Natural killer cell (primary cell): ENCODE measurements around the gene FER1L5. TPM values are rescaled to one million over a fixed set of nuclear protein-coding genes. Genes with fewer than 3 reads are reported as not detected.
A peak's percentile ranks its signal among the peaks of the same experiment; 100 is the strongest.
"Not testable (repeated sequence)": the region's sequence is repeated elsewhere in the genome, so short reads cannot be mapped to it uniquely, and the experiment has no call there.

Source experiments
- ATAC-seq, 3 donors: fragments of 150-1000 bp in 2 of 3; fragments of 200-7000 bp in 1 of 3; cut with Tn5 transposase; 1 replicate in 1 of 3; 2 replicates in 2 of 3; pipeline ENCODE4 v1.10.0; 2021; ENCODE audit warnings: mild to moderate bottlenecking in 2 of 3, moderate library complexity in 2 of 3
- DNase-seq, 2 donors: peaks; one replicate each; pipeline versions ENCODE4 v3.0.0 to v3.0.0-alpha.2; 2013 to 2021; ENCODE audit warnings: mixed read lengths in 1 of 2
- H3K27ac ChIP-seq: one replicate; pipeline ENCODE4 v1.5.1; 2013; ENCODE audit warnings: mild to moderate bottlenecking, low read length
- H3K27me3 ChIP-seq: one replicate; pipeline ENCODE4 v1.6.1; 2013; ENCODE audit warnings: low read length; ENCODE audit not compliant: control insufficient read depth, insufficient read depth
- H3K36me3 ChIP-seq: one replicate; pipeline ENCODE4 v1.6.1; 2013; ENCODE audit warnings: low read length; ENCODE audit not compliant: control insufficient read depth, insufficient read depth
- H3K4me1 ChIP-seq: one replicate; pipeline ENCODE4 v1.6.1; 2013; ENCODE audit warnings: low read length; ENCODE audit not compliant: control insufficient read depth, insufficient read depth
- H3K4me3 ChIP-seq: one replicate; pipeline ENCODE4 v1.5.1; 2013; ENCODE audit warnings: low read length
- H3K9me3 ChIP-seq: one replicate; pipeline ENCODE4 v1.6.1; 2013; ENCODE audit warnings: low read length; ENCODE audit not compliant: control insufficient read depth, insufficient read depth
- H3K27ac Mint-ChIP-seq, 2 donors: one replicate each; pipeline ENCODE4 v1.8.0; 2022; ENCODE audit warnings: mild to moderate bottlenecking in 2 of 2, mixed read lengths in 2 of 2, moderate library complexity in 1 of 2
- H3K27me3 Mint-ChIP-seq, 2 donors: one replicate each; pipeline ENCODE4 v1.8.0; 2022; ENCODE audit warnings: low read depth in 2 of 2, mixed read lengths in 2 of 2
- H3K36me3 Mint-ChIP-seq: one replicate; pipeline ENCODE4 v1.8.0; 2022; ENCODE audit warnings: mixed read lengths
- H3K4me1 Mint-ChIP-seq, 2 donors: one replicate each; pipeline ENCODE4 v1.8.0; 2022; ENCODE audit warnings: mixed read lengths in 2 of 2
- H3K4me3 Mint-ChIP-seq: one replicate; pipeline ENCODE4 v1.8.0; 2022; ENCODE audit warnings: mild to moderate bottlenecking, moderate library complexity, mixed read lengths
- H3K9me3 Mint-ChIP-seq, 2 donors: one replicate each; pipeline ENCODE4 v1.8.0; 2022; ENCODE audit warnings: mixed read lengths in 2 of 2
- CTCF ChIP-seq: fragments of 200-600 bp; IDR thresholded peaks from one replicate; pipeline ENCODE4 v1.8.0; 2022; ENCODE audit warnings: antibody characterized with exemption
- WGBS: methylation state at CpG from one replicate; pipeline ENCODE4 v1.1.7; 2013; ENCODE audit warnings: missing lambda C conversion rate; ENCODE audit not compliant: insufficient coverage; 5-methylcytosine and 5-hydroxymethylcytosine counted together
- intact Hi-C: fragments of 100-400 bp; cut with micrococcal nuclease; formaldehyde crosslinking; loops from one replicate; pipeline ENCODE4 v1.14.2; 2022
- total RNA-seq, 4 donors: library from RNA; stranded (reverse); fragments of 120-200 nt in 1 of 4; gene quantifications; one replicate each; pipeline versions ENCODE4 v1.2.3 to v1.2.4, GENCODE V29; 2013 to 2022

The FER1L5 gene
- total RNA-seq, 3 donors from 2014 or later (not counting 1 experiment from before 2014, with no cell fraction given): not detected

- H3K27me3 ChIP-seq: no peaks in the 10 kb centered on the region
- WGBS: 91% methylated on average over 7 of the region's 7 CpGs
- no peak overlapping the region for H3K27ac Mint-ChIP-seq
- no peaks in the 10 kb centered on the region for H3K4me1 Mint-ChIP-seq
- H3K4me3 ChIP-seq: no peak overlapping the region
- ATAC-seq: no peak
- H3K27me3 Mint-ChIP-seq: peaks cover 0 to 5% of the 10 kb centered on the region in 2 donors
- no peak overlapping the region for H3K27ac ChIP-seq
- DNase-seq: no peak
- peaks cover 0 to 3% of the 10 kb centered on the region in 2 donors for H3K9me3 Mint-ChIP-seq
- no peaks in the 10 kb centered on the region for H3K9me3 ChIP-seq
- no peak for TF ChIP-seq CTCF
- no peak overlapping the region for H3K4me3 Mint-ChIP-seq
- H3K36me3 Mint-ChIP-seq: no peaks in the 10 kb centered on the region
- intact Hi-C loops: no loop called here
- H3K4me1 ChIP-seq: peaks cover 4% of the 10 kb centered on the region
- no peaks in the 10 kb centered on the region for H3K36me3 ChIP-seq
These were observed 21.3 kb downstream of the FER1L5 start for GRCh38 chr2:96663829-96664228.

- no peak overlapping the region for H3K27ac Mint-ChIP-seq
- no peak overlapping the region for H3K4me3 Mint-ChIP-seq
- TF ChIP-seq CTCF: no peak
- H3K27me3 Mint-ChIP-seq: peaks cover 0 to 2% of the 10 kb centered on the region in 2 donors
- ATAC-seq: no peak
- no peak overlapping the region for H3K27ac ChIP-seq
- no peak overlapping the region for H3K4me3 ChIP-seq
- H3K27me3 ChIP-seq: no peaks in the 10 kb centered on the region
- peaks cover 4% of the 10 kb centered on the region for H3K4me1 ChIP-seq
- peaks cover 0 to 3% of the 10 kb centered on the region in 2 donors for H3K9me3 Mint-ChIP-seq
- intact Hi-C loops: no loop called here
- H3K36me3 Mint-ChIP-seq: no peaks in the 10 kb centered on the region
- H3K4me1 Mint-ChIP-seq: no peaks in the 10 kb centered on the region
- 100% methylated on average over 2 of the region's 3 CpGs for WGBS
- no peaks in the 10 kb centered on the region for H3K36me3 ChIP-seq
- H3K9me3 ChIP-seq: no peaks in the 10 kb centered on the region
- DNase-seq: no peak
These were observed 21.9 kb downstream of the FER1L5 start for GRCh38 chr2:96664366-96664925.

GRCh38 chr2:96665083-96665569 is 22.6 kb downstream of the FER1L5 start:
- no peaks in the 10 kb centered on the region for H3K9me3 ChIP-seq
- Mint-ChIP-seq H3K36me3 (no peaks in the 10 kb centered on the region), H3K4me3 (no peak overlapping the region), H3K27me3 (peaks cover 0 to 2% of the 10 kb centered on the region in 2 donors), H3K27ac (no peak overlapping the region), H3K4me1 (no peaks in the 10 kb centered on the region), H3K9me3 (peaks cover 0 to 3% of the 10 kb centered on the region in 2 donors)
- H3K36me3 ChIP-seq: no peaks in the 10 kb centered on the region
- no peak overlapping the region for H3K4me3 ChIP-seq
- intact Hi-C loops: no loop called here
- H3K27ac ChIP-seq: no peak overlapping the region
- ATAC-seq (peak in 1 of 3 donors; percentile 58), DNase-seq (no peak)
- peaks cover 4% of the 10 kb centered on the region for H3K4me1 ChIP-seq
- no peak for TF ChIP-seq CTCF
- 87% methylated on average over 3 of the region's 3 CpGs for WGBS
- no peaks in the 10 kb centered on the region for H3K27me3 ChIP-seq

GRCh38 chr2:96665717-96666116 is 23.2 kb downstream of the FER1L5 start:
- H3K4me3 Mint-ChIP-seq, H3K27me3 ChIP-seq, intact Hi-C loops, H3K9me3 Mint-ChIP-seq, H3K4me1 ChIP-seq, H3K36me3 ChIP-seq, H3K9me3 ChIP-seq, H3K27ac ChIP-seq, H3K4me3 ChIP-seq, H3K27me3 Mint-ChIP-seq, H3K27ac Mint-ChIP-seq, ATAC-seq, DNase-seq, H3K36me3 Mint-ChIP-seq, H3K4me1 Mint-ChIP-seq: not testable (repeated sequence)
- WGBS: 87% methylated on average over 3 of the region's 3 CpGs
